Muscle of back (tissue), 11 donors: Measurements from ENCODE around the gene MAN1C1. TPM values are rescaled to one million over a fixed set of nuclear protein-coding genes. Genes with fewer than 3 reads are reported as not detected.

Source experiments
- DNase-seq, 3 donors: peaks; one replicate each; pipeline versions ENCODE4 v3.0.0 to v3.0.0-alpha.2; 2013
- polyA plus RNA-seq, 10 donors: library from polyadenylated mRNA; unstranded; fragments of 120-200 nt; gene quantifications; one replicate each; pipeline ENCODE4 v1.2.1, GENCODE V29; 2013; ENCODE audit not compliant: insufficient read length in 10 of 10

MAN1C1 gene
- polyA plus RNA-seq, 10 donors, result 9.1 to 15.4 (median 12.1) TPM

- DNase-seq, result no peak
Measured at GRCh38 chr1:25814549-25815087, 198.0 kb downstream of the MAN1C1 start.

GRCh38 chr1:25815208-25816111 lies 198.9 kb downstream of the MAN1C1 start:
- DNase-seq, result no peak

- no peak for DNase-seq
Measured at GRCh38 chr1:25816112-25816718, 199.6 kb downstream of the MAN1C1 start.

- no peak for DNase-seq
Measured at GRCh38 chr1:25817840-25818501, 201.4 kb downstream of the MAN1C1 start.

GRCh38 chr1:25818569-25818968 lies 202.0 kb downstream of the MAN1C1 start:
- DNase-seq, result no peak

GRCh38 chr1:25819491-25820246 lies 203.1 kb downstream of the MAN1C1 start, which contains the start of gene MTFR1L:
TSS of gene MTFR1L (plus strand) at chr1:25819954. CDS start at chr1:25823105, 3,151 bp downstream.
- peak; percentile 77 to 97 (median 89) for DNase-seq

GRCh38 chr1:25820247-25821111 lies 203.9 kb downstream of the MAN1C1 start:
- DNase-seq, result peak in 2 of 3 donors; percentile 47 to 77

GRCh38 chr1:25821112-25821476 lies 204.5 kb downstream of the MAN1C1 start:
- no peak for DNase-seq

- DNase-seq, result no peak
Measured at GRCh38 chr1:25821630-25822091, 205.1 kb downstream of the MAN1C1 start.

- DNase-seq, result no peak
Measured at GRCh38 chr1:25825605-25826004, 209.0 kb downstream of the MAN1C1 start.

GRCh38 chr1:25826571-25826970 lies 210.0 kb downstream of the MAN1C1 start:
- no peak for DNase-seq

- DNase-seq, result no peak
Measured at GRCh38 chr1:25828491-25828890, 211.9 kb downstream of the MAN1C1 start.

GRCh38 chr1:25829046-25829445 lies 212.5 kb downstream of the MAN1C1 start:
- DNase-seq, result no peak

- DNase-seq, result no peak
Measured at GRCh38 chr1:25831569-25832196, 215.1 kb downstream of the MAN1C1 start.

- DNase-seq, result no peak
Measured at GRCh38 chr1:25832336-25833037, 215.9 kb downstream of the MAN1C1 start.

- no peak for DNase-seq
Measured at GRCh38 chr1:25833158-25833557, 216.6 kb downstream of the MAN1C1 start.
